HT1080 (cell line): ENCODE measurements around the gene LIMK1. TPM values are rescaled to one million over a fixed set of nuclear protein-coding genes. Genes with fewer than 3 reads are reported as not detected.
A peak's percentile ranks its signal among the peaks of the same experiment; 100 is the strongest.
"Not testable (repeated sequence)": the region's sequence is repeated elsewhere in the genome, so short reads cannot be mapped to it uniquely, and the experiment has no call there.

ENCODE experiments used
- DNase-seq: peaks from one replicate; pipeline ENCODE4 v3.0.0-alpha.2; 2015; ENCODE audit warnings: low read depth
- total RNA-seq: library from RNA; depleted of rRNA; stranded (reverse); fragments of >200 nt; shearing (Covaris generic); gene quantifications from 2 replicates; pipeline ENCODE4 v1.2.3, GENCODE V29; 2014

The LIMK1 gene
- total RNA-seq, 1 experiment from 2014 or later: 46.6 TPM

DNA sequence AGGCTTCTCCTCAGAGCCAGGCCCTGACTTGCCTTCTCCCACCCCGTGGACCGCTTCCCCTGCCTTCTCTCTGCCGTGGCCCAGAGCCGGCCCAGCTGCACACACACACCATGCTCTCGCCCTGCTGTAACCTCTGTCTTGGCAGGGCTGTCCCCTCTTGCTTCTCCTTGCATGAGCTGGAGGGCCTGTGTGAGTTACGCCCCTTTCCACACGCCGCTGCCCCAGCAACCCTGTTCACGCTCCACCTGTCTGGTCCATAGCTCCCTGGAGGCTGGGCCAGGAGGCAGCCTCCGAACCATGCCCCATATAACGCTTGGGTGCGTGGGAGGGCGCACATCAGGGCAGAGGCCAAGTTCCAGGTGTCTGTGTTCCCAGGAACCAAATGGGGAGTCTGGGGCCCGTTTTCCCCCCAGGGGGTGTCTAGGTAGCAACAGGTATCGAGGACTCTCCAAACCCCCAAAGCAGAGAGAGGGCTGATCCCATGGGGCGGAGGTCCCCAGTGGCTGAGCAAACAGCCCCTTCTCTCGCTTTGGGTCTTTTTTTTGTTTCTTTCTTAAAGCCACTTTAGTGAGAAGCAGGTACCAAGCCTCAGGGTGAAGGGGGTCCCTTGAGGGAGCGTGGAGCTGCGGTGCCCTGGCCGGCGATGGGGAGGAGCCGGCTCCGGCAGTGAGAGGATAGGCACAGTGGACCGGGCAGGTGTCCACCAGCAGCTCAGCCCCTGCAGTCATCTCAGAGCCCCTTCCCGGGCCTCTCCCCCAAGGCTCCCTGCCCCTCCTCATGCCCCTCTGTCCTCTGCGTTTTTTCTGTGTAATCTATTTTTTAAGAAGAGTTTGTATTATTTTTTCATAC is 38.0 kb downstream of the LIMK1 start:
- no peak for DNase-seq

DNA sequence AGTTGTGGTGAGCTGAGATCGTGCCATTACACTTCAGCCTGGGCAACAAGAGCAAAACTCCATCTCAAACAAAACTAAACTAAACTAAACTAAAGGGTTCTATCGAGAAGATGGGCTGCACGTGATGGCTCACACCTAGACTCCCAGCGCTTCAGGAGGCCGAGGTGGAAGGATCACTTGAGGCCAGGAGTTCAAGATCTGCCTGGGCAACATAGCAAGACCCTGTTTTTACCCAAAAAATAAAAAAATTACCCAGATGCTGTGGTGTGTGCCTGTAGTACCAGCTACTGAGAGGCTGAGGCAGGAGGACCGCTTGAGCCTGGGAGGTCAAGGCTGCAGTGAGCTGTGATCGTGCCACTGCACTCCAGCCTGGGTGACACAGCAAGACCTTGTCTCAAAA is 40.3 kb downstream of the LIMK1 start:
- not testable (repeated sequence) for DNase-seq

DNA sequence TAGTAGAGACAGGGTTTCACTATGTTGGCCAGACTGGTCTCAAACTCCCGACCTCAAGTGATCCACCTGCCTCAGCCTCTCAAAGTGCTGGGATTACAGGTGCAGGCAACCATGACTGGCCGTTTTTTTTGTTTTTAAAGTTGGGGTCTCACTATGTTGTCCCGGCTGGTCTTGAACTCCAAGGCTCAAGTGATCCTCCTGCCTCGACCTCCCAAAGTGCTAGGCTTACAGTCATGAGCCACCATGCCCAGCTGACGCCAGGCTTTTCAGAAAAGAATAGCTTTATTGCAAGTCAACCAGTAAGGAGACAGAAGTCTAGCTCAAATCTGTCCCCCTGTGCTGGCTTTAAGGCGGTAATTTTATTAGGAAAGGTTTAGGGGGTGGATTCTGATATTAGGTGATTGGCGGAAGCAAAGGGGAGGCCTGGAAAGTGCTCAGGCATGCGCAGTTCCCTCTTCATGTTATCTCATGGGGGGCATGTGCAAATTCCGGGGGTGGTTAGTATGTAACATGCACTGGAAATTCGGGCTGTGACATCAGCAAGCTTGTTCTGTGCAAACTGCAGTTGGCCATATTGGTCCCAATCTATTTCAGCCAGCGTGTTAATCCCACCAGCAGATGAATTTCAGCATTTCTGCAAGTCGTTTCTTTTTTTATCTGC is 42.7 kb downstream of the LIMK1 start:
- DNase-seq: no peak

DNA sequence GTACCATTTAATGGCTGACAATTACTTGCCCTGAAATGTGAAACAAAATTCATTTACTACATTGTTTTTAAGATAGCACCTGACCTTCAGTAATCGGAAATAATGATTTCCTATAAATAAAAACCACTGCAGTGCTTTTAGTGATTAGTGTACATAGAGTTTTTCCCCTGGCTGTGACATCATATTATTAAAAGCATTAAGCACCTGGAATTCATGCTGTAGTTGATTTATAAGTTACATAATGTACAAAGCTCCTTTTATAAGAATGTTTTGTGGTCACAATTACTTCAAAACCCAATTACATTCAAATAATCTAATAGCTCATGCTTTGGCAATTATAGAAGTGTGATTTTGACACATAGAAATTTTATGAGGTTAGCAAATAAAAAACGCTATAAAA is 46.3 kb downstream of the LIMK1 start:
- DNase-seq: no peak

- no peak for DNase-seq
Observed at GRCh38 chr7:74130518-74130917, 46.9 kb downstream of the LIMK1 start.

DNA sequence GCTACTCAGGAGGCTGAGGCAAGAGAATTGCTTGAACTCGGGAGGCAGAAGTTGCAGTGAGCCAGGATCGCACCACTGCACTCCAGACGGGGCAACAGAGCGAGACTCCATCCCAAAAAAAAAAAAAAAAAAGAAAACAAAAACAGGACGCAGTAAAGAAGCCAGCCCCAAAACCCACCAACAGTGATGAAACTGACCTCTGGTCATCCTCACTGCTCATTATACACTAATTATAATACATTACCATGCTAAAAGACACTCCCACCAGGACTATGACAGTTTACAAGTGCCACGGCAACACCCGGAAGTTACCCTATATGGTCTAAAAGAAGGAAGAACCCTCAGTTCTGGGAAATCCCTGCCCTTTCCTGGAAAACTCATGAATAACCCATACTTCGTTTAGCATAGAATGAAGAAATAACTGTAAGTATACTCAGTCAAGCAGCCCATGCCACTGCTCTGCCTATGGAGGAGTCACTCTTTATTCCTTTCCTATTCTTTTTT is 50.6 kb downstream of the LIMK1 start:
- DNase-seq: peak; percentile 14

- DNase-seq: no peak
Observed at GRCh38 chr7:74138334-74138867, 54.8 kb downstream of the LIMK1 start.

GRCh38 chr7:74138945-74139843 is 55.6 kb downstream of the LIMK1 start:
- no peak for DNase-seq

GRCh38 chr7:74141705-74142104 is 58.1 kb downstream of the LIMK1 start:
- peak; percentile 48 for DNase-seq

GRCh38 chr7:74143383-74143782 is 59.8 kb downstream of the LIMK1 start:
- DNase-seq: no peak

DNA sequence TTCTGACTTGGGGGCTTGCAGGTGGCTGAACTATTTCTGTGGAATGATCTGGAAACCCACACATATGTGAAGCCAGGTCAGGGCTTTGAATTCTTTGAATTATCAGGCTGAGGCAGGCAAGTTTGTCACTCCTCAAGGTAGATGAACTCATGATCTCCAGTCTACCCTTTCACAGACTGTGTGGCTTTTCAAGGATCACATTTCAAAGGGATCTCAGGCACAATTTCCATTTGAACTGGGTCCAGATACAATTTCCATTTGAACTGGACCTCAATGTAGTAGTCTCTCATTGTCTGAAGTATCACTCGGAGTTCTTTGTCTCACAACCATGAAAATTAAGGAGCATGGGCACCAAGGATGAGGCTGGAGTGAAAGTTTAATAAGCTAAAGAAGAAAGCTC is 64.9 kb downstream of the LIMK1 start:
- DNase-seq: no peak

DNA sequence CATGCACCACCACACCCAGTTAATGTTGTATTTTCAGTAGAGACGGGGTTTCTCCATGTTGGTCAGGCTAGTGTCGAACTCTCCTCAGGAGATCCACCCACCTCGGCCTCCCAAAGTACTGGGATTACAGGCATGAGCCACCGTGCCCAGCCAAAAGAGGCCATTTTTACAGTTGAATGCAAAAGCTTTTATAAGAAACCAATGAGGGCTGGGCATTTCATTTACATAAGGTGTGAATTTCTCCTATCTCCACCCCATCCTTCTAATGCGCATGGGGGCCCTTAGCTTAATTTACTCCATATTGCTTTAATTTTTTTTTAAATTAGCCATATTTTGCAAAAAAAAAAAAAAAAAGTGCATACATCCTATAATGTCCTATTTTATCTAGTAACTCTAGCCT is 65.5 kb downstream of the LIMK1 start:
- no peak for DNase-seq

DNA sequence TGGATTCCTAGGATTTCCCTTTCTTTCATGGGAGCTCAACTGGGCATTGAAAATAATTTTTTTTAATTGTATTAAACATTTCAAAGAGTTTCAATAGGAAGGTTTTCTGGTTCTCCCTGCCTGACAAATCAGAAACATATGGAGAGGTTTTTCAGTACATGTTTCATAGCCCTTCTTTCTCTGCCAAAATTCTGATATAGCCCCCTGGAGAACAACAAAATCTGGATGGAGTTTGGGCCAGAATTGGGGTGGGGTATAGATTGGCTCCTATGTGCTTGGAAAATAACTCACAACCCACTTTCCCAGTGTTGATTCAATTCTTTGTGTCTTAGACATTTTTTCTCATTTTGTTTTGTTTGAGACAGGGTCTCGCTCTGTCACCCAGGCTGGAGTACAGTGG is 66.0 kb downstream of the LIMK1 start:
- DNase-seq: no peak

DNA sequence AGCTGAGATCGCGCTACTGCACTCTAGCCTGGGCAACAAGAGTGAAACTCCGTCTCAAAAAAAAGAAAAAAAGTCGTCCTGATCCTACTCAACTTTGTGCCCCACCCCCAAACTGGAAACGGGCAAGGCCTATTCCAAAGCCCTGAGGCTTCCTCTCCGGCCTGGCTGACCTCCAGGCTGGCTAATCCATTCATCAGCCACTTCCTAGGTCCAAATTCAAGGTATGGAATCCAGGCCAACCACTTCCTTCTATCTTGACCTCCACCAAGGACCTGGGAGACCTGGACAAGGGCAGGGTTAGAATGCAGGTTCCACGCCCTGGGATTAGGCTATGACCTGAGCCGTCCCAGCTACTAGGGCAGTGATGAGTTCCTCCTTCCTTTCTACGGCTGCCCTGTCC is 70.1 kb downstream of the LIMK1 start:
- DNase-seq: no peak

DNA sequence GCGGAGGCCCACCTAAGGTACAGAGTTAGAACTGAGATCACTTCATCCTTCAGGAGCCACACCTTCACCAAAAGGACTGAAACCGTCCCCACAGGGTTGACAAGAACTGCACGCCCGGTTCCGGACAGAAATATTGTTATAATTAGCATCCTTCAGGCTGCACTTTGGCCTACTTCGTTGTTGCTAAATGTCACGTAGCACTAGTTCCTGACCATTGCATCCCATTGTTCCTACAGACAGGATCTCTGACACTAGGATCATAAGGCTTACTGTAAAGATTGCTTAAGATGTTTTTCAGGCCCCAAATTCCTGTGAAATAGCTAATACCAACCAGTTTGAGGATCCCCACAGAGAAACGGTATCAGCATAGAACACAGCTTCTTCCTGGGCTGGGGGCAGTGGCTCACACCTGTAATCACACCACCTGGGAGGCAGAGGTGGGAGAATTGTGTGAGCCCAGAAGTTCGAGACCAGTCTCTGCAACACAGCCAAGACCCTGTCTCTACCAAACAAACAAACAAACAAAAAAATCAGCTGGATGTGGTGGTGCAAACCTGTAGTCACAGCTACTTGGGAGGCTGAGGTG is 72.3 kb downstream of the LIMK1 start:
- no peak for DNase-seq

DNA sequence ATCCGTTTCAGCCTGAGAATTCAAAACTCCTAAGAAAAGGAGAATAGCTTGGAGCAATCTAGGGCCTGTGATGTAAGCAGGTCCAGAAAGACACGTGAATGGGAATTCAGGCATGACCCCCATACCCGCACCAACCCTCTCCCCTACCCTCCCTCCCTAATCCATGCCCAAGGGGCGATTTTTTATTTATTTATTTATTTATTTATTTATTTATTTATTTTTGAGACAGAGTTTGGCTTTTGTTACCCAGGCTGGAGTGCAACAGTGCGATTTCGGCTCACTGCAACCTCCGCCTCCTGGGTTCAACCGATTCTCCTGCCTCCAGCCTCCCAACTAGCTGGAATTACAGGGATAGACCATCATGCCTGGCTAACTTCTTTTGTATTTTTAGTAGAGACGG is 74.0 kb downstream of the LIMK1 start:
- no peak for DNase-seq

GRCh38 chr7:74164985-74165456 is 81.4 kb downstream of the LIMK1 start:
- no peak for DNase-seq

DNA sequence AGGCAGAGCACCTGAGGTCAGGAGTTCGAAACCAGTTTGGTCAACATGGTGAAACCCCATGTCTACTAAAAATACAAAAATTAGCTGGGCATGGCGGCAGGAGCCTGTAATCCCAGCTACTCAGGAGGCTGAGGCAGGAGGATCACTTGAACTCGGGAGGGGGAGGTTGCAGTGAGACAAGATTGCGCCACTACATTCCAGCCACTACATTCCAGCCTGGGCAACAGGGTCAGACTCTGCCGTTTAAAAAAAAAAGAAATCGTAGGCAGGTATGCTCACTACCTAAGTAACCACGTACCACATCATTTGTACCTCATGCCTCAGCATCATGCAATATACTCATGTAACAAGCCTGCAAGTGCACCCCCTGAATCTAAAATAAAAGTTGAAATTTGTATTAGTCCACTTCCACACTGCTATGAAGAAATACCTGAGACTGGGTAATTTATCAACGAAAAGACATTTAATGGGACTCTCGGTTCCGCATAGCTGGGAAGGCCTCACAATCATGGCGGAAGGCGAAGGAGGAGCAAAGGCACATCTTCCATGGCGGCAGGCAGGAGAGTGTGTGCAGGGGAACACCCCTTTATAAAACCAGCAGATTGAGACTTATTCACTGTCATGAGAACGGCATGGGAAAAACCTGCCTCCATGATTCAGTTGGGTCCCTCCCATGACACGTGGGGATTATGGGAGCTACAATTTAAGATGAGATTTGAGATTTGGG is 82.4 kb downstream of the LIMK1 start:
- DNase-seq: no peak

DNA sequence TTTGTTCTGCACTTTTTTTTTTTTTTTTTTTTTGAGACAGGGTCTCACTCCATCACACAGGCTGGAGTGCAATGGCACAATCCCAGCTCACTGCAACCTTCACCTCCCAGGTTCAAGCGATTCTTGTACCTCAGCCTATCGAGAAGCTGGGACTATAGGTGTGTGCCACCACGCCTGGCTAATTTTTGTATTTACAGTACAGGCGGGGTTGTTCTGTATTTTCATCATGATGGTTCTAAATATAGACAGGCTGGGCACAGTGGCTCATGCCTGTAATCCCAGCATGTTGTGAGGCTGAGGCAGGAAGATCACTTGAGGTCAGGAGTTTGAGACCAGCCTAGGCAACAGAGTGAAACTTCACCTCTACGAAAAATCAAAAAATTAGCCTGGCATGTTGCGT is 83.7 kb downstream of the LIMK1 start:
- DNase-seq: not testable (repeated sequence)
